Activated T-helper 17 cell treated with anti-CD3 and anti-CD28 coated beads, Interleukin-2, amount 50 U/mL, for 72 hours (primary cell): ENCODE data around the gene GNA12. TPM values are rescaled to one million over a fixed set of nuclear protein-coding genes. Genes with fewer than 3 reads are reported as not detected.
A peak's percentile ranks its signal among the peaks of the same experiment; 100 is the strongest.

ENCODE experiments used
- ATAC-seq: fragments of 150-1000 bp; cut with Tn5 transposase; replicated peaks from 2 replicates; pipeline ENCODE4 v1.10.0; 2021; ENCODE audit warnings: mild to moderate bottlenecking, moderate library complexity
- H3K27ac Mint-ChIP-seq: one replicate; pipeline ENCODE4 v1.8.0; 2022; ENCODE audit warnings: mixed read lengths
- H3K27me3 Mint-ChIP-seq: one replicate; pipeline ENCODE4 v1.8.0; 2022; ENCODE audit warnings: mixed read lengths
- H3K36me3 Mint-ChIP-seq: one replicate; pipeline ENCODE4 v1.8.0; 2022; ENCODE audit warnings: low read depth, mild to moderate bottlenecking, mixed read lengths
- H3K4me1 Mint-ChIP-seq: one replicate; pipeline ENCODE4 v1.8.0; 2022; ENCODE audit warnings: mixed read lengths
- H3K4me3 Mint-ChIP-seq: one replicate; pipeline ENCODE4 v1.8.0; 2022; ENCODE audit warnings: mild to moderate bottlenecking, mixed read lengths
- H3K9me3 Mint-ChIP-seq: one replicate; pipeline ENCODE4 v1.8.0; 2022; ENCODE audit warnings: mixed read lengths
- total RNA-seq, 2 donors: library from RNA; stranded (reverse); gene quantifications; one replicate each; pipeline ENCODE4 v1.2.3, GENCODE V29; 2022

The GNA12 gene
- total RNA-seq, 2 donors from 2014 or later, result 15.4 to 17.4 TPM

DNA sequence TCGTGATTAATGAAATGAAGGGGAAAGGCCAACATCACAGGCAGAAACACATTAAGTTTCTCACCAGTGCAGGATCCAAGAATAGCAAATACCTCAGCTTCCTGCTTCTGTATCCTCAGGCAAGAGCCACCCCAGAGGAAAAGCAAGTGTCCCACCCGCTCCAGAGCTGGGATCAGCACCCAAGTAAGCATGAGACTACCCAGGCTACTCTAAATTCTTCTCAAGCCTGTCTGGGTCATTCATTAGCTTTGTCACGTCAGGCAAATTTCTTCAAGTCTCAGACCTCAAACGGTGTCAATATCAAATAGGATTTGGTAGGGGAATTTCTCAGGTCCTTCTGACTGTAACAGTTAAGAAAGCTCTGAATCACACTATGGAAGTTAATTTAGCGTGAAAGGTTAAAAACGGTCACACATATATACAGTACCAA is 59.0 kb downstream of the GNA12 start:
- peaks cover 15% of the 10 kb centered on the region for H3K36me3 Mint-ChIP-seq
- H3K4me3 Mint-ChIP-seq, result no peak overlapping the region

DNA sequence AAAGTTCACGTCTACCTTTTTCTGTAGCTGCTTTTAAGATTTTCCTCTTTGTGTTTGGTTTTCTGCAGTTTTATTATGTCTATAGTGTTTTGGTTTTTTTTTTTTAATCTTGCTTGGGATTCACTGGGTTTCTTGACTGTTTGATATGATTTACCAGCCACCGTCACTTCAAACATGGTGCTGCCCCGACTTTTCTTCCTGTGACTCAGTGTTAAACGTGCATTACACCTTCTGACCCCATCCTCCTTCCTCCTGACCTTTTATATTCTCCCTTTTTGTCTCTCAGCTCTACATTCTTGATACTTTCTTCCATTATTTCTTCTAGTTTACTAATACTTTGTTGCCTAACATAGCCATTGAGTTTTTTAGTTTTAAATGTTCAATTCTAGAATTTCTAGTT is 61.5 kb downstream of the GNA12 start:
- Mint-ChIP-seq H3K36me3 (peaks cover 6% of the 10 kb centered on the region), H3K9me3 (no peaks in the 10 kb centered on the region), H3K4me3 (peak overlapping the region; percentile 58), H3K27me3 (no peaks in the 10 kb centered on the region), H3K27ac (peak overlapping the region; percentile 74), H3K4me1 (peaks cover 10% of the 10 kb centered on the region)
- ATAC-seq, result peak; percentile 91

More for the DNA sequence above, 59.0 kb downstream of the GNA12 start:
- H3K4me1 Mint-ChIP-seq, result peaks cover 10% of the 10 kb centered on the region
- H3K27me3 Mint-ChIP-seq, result no peaks in the 10 kb centered on the region
- no peaks in the 10 kb centered on the region for H3K9me3 Mint-ChIP-seq
- no peak overlapping the region for H3K27ac Mint-ChIP-seq
- ATAC-seq, result peak; percentile 68

DNA sequence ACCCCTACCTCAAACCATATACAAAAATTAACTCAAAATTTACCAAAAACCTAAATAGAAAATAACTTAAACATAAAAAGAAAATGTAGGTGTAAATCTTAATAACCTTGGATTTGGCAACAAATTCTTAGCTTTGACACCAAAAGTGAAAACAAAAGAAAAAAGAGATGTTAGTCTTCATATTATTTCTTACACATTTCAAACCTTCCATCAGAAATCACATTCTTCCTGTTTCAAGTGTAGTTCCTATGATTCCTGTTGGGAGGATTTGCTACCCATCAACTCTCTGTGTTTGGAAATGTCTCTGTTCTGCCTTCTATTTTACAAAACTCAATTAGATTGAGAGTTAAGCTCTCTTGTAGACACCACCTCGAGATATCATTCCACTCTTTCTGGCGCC is 62.0 kb downstream of the GNA12 start:
- H3K4me3 Mint-ChIP-seq, result peak overlapping the region; percentile 58
- H3K9me3 Mint-ChIP-seq, result no peaks in the 10 kb centered on the region
- ATAC-seq, result no peak
- H3K27me3 Mint-ChIP-seq, result no peaks in the 10 kb centered on the region
- peaks cover 10% of the 10 kb centered on the region for H3K4me1 Mint-ChIP-seq
- H3K27ac Mint-ChIP-seq, result peak overlapping the region; percentile 74
- peaks cover 6% of the 10 kb centered on the region for H3K36me3 Mint-ChIP-seq

DNA sequence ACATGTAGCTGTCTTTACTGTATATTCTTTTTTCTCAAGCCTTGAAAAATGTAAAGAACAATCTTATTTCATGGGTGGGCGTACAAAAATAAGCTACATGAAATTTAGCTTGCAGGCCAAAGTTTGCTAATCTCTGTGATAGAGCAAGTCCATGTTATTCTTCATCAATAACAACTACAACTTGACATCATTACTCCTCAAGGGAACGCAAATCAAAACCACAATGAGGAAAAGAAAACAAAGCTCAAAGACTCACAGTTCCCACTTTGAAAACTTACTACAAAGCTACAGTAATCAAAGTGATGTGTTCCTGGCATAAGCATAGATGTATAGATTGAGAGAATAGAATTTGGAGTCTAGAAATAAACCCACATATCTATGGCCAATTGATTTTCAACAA is 62.5 kb downstream of the GNA12 start:
- Mint-ChIP-seq H3K36me3 (peaks cover 6% of the 10 kb centered on the region), H3K27me3 (no peaks in the 10 kb centered on the region), H3K4me1 (peaks cover 10% of the 10 kb centered on the region), H3K4me3 (peak overlapping the region; percentile 58), H3K27ac (peak overlapping the region; percentile 74), H3K9me3 (no peaks in the 10 kb centered on the region)
- ATAC-seq, result no peak

DNA sequence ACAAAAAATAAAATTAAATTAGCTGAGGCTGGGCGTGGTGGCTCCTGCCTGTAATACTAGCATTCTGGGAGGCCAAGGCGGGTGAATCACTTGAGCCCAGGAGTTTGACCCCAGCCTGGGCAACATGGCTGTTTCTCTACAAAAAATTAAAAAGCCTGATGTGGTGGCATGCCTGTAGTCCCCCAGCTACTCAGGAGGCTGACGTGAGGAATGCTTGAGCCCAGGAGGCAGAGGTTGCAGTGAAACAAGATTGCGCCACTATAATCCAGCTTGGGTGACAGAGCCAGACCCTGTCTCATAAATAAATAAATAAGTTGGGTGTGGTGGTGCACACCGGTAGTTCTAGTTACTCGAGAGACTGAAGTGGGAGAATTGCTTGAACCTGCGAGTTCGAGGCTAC is 65.1 kb downstream of the GNA12 start:
- ATAC-seq, result no peak
- H3K27ac Mint-ChIP-seq, result no peak overlapping the region
- H3K4me3 Mint-ChIP-seq, result no peak overlapping the region
- H3K4me1 Mint-ChIP-seq, result peaks cover 23% of the 10 kb centered on the region
- H3K9me3 Mint-ChIP-seq, result no peaks in the 10 kb centered on the region
- H3K36me3 Mint-ChIP-seq, result peaks cover 6% of the 10 kb centered on the region
- H3K27me3 Mint-ChIP-seq, result no peaks in the 10 kb centered on the region

DNA sequence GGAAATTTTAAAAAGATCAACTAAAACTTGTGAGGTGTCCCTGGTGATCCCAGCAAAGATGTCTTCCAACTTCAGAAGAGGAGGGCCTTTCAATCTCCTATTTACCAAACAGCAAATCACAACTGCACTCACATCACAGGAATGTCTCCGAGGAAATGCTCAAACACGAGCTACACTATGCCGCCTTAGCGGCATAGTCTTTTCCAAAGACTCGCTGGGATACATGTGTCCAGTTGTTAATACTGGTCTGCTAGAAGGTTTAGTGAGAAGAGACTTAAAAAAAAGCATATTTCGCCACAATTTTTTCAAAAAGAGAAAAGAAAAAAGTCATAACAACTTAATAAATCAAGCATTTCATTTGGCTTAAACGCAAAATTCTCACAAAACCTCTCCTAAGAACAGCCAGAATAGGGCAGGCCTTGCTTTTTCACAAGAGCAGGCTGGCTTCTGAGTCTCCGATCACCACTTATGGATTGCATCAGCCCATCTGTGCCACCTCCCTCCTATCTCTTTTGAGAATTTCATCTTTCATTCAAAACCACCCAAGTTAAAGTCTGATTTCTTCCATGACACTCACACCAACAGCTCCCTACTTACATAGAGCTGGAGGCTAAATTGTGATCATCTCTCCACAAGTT is 66.1 kb downstream of the GNA12 start:
- Mint-ChIP-seq H3K9me3 (no peaks in the 10 kb centered on the region), H3K36me3 (peaks cover 6% of the 10 kb centered on the region), H3K27ac (peak overlapping the region; percentile 56), H3K27me3 (no peaks in the 10 kb centered on the region), H3K4me1 (peaks cover 24% of the 10 kb centered on the region), H3K4me3 (no peak overlapping the region)
- no peak for ATAC-seq

DNA sequence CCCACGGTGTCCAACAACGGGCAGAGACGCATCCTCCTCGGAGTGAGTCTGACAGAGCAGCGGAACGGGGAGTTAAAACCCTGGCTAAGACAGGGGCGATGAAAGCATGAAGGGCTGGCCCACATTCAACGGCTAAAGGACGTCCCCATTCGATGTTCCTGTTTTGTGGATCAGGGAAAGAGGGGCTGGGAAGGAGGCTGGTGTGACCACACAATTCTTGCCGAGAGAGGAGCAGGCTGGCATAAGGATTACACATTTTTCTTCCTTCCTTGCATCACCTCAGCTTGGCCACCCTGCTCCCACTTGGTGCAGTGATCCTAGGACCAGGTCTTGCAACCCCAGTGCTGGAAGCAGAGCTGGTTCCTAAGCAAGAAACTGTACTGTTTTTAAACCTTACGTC is 67.7 kb downstream of the GNA12 start:
- Mint-ChIP-seq H3K9me3 (no peaks in the 10 kb centered on the region), H3K4me3 (no peak overlapping the region), H3K27ac (peak overlapping the region; percentile 88), H3K36me3 (peaks cover 14% of the 10 kb centered on the region), H3K4me1 (peaks cover 28% of the 10 kb centered on the region), H3K27me3 (no peaks in the 10 kb centered on the region)
- ATAC-seq, result no peak

DNA sequence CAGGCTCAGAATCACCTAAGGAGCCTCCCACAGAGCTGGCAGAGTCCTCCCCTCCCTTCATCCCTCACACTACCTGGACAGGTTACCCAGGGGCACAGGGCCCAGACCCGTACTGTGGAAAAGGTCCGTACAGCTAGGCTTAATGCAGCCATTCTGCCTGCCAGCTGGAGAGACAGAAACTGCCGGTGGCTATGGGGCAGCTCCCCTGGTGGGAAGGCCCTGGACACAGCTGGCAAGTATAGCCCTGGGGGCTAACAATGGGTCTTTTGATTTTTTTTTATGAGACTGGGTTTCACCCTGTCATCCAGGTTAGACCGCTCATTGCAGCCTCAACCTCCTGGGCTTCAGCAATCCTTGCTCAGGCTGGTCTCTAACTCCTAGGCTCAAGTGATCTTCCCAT is 68.3 kb downstream of the GNA12 start:
- H3K9me3 Mint-ChIP-seq, result no peaks in the 10 kb centered on the region
- H3K4me1 Mint-ChIP-seq, result peaks cover 26% of the 10 kb centered on the region
- peaks cover 14% of the 10 kb centered on the region for H3K36me3 Mint-ChIP-seq
- H3K4me3 Mint-ChIP-seq, result no peak overlapping the region
- peak overlapping the region; percentile 88 for H3K27ac Mint-ChIP-seq
- ATAC-seq, result no peak
- no peaks in the 10 kb centered on the region for H3K27me3 Mint-ChIP-seq

DNA sequence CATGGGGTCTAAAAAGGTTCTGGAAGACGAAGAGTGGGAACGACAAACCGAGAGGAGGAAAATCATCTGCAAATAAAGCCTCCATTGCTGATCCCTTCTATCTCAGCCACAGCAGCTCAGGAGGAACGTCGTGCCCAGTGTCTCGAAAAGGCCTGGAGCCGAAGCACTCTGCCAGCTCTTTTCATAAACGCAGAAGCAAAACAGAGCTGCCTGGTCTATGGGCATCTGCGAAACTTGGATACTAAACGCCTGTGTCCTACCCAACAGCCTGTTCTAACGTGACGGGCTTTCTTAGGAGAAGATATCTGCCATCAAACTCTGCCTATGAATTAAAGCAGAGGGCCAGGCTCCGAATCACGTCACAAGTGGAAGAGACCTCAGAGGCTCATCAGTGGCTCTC is 68.7 kb downstream of the GNA12 start:
- H3K27me3 Mint-ChIP-seq, result no peaks in the 10 kb centered on the region
- H3K9me3 Mint-ChIP-seq, result no peaks in the 10 kb centered on the region
- no peak overlapping the region for H3K4me3 Mint-ChIP-seq
- H3K4me1 Mint-ChIP-seq, result peaks cover 29% of the 10 kb centered on the region
- H3K27ac Mint-ChIP-seq, result peak overlapping the region; percentile 88
- H3K36me3 Mint-ChIP-seq, result peaks cover 11% of the 10 kb centered on the region
- ATAC-seq, result no peak

DNA sequence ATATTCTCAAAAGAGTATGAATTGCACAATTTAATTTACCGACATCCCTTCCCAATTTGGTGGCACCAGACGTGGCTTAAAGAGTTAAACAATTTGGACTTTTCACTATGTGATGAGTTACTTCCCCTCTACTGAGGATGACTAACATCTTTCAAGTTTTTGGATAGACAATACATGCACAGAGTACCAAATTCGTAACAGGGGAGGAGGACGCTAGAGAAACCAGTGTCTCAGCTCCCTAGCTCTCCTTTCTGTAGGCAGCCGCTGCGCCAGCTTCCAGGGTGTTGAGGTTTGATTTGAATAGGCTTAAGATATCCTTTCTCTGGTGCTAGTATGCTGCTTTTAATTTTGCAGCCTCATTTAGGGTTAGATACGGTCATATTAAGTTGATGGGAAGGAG is 69.2 kb downstream of the GNA12 start:
- Mint-ChIP-seq H3K9me3 (no peaks in the 10 kb centered on the region), H3K27me3 (no peaks in the 10 kb centered on the region), H3K27ac (peak overlapping the region; percentile 88), H3K36me3 (peaks cover 11% of the 10 kb centered on the region), H3K4me3 (no peak overlapping the region), H3K4me1 (peaks cover 31% of the 10 kb centered on the region)
- peak; percentile 20 for ATAC-seq

DNA sequence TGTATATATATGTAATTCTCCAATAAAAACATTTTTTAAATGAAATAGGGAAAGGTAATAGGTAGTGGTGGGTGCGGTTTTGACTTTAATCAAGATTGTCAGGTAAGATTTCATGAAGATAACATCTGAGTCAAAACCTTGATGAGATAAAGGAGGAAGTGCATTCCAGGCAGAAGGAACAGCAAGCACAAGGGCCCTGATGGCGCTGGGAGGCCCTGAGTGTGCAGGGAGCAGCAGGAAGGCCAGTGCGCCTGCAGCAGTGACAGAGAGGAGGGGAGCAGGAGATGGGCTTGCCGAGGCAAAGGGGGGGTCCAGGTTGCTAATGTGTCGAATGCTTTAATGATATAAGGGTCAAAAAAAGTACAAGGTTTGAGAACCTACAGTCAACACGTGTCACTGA is 69.8 kb downstream of the GNA12 start:
- Mint-ChIP-seq H3K9me3 (no peaks in the 10 kb centered on the region), H3K27ac (peak overlapping the region; percentile 88), H3K4me1 (peaks cover 31% of the 10 kb centered on the region), H3K27me3 (no peaks in the 10 kb centered on the region), H3K36me3 (peaks cover 11% of the 10 kb centered on the region), H3K4me3 (no peak overlapping the region)
- no peak for ATAC-seq

DNA sequence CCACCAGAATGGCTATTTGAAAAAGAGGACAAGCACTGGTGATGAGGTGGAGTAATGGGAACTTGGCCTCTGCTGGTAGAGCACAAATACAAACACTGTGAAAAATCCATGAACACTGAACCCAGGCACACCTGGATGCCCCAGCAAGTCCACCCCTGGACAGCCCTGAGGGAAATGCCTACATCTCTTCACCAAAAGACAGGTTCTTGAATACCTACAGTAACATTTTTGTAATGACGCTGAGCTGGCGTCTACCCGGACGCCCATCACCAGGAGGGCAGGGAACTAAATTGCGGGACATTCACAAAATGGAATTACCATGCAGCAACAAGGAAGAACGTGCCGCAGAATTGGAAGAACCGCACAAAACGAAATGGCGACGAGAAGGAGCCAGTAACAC is 70.5 kb downstream of the GNA12 start:
- no peaks in the 10 kb centered on the region for H3K9me3 Mint-ChIP-seq
- H3K27me3 Mint-ChIP-seq, result no peaks in the 10 kb centered on the region
- peaks cover 31% of the 10 kb centered on the region for H3K4me1 Mint-ChIP-seq
- H3K4me3 Mint-ChIP-seq, result peak overlapping the region; percentile 53
- no peak for ATAC-seq
- peak overlapping the region; percentile 88 for H3K27ac Mint-ChIP-seq
- peaks cover 11% of the 10 kb centered on the region for H3K36me3 Mint-ChIP-seq

DNA sequence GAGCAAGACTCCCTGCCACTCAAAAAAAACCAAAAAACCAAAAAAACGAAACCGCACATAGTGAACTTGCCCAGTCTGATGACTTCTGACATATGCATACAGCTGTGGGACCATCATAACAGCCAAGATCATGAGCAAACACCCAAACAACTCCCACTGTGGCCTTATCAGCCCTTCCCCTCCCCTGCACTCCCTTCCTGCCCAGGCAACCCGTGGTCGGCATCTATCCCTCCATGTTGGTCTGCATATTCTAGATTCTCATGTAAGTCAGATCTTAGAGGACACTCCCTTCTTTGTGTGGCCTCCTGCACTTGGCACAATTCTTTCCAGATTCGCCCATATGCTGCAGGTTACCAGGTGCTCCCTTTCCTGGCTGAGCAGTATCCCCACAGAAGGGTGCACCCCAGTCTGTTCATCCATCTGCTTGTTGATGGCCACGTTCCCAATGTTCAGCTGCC is 72.8 kb downstream of the GNA12 start:
- no peaks in the 10 kb centered on the region for H3K9me3 Mint-ChIP-seq
- no peaks in the 10 kb centered on the region for H3K27me3 Mint-ChIP-seq
- peaks cover 31% of the 10 kb centered on the region for H3K4me1 Mint-ChIP-seq
- H3K4me3 Mint-ChIP-seq, result peak overlapping the region; percentile 53
- peaks cover 11% of the 10 kb centered on the region for H3K36me3 Mint-ChIP-seq
- H3K27ac Mint-ChIP-seq, result peak overlapping the region; percentile 82
- no peak for ATAC-seq

DNA sequence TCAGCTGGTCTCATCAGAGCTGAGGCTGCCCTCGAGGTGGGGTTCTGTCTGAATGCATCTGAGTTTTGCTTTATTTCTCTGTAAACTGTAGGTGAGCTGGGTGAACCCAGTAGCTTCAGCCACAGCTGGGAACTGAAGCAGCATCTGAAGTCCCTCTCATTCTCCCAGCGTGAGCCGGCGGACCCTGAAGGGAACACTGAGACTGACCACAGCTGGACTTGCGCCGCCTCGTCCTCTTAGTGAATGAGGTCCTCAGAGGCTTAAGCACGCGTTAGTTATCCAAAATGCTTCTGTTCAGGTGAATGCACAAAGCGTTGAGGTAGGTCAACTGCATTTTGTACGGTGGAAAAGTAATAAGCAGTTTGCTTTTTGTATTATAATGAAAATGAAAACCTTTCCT is 79.5 kb downstream of the GNA12 start:
- no peak overlapping the region for H3K4me3 Mint-ChIP-seq
- H3K36me3 Mint-ChIP-seq, result no peaks in the 10 kb centered on the region
- ATAC-seq, result no peak
- no peaks in the 10 kb centered on the region for H3K27me3 Mint-ChIP-seq
- no peaks in the 10 kb centered on the region for H3K9me3 Mint-ChIP-seq
- H3K27ac Mint-ChIP-seq, result no peak overlapping the region
- peaks cover 6% of the 10 kb centered on the region for H3K4me1 Mint-ChIP-seq

DNA sequence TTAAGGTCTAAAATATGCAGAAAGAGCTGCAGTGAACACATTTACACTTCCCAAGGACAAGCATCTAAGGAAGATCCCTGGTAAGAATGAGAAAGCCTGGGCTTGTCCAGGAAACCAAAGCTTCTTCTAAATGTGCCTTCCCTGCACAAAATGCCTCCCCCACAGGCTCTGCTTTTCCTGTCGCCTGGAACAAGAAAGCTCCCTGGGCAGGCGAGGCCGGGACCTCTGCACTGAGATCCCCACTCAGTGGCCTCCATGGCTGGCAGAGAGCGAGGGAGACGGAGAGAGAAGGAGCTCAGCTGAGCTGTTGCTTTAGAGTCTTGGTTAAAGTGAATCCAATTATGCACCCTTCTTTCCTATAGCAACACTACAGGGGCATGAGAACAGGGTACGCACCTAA is 80.5 kb downstream of the GNA12 start:
- Mint-ChIP-seq H3K4me3 (no peak overlapping the region), H3K9me3 (no peaks in the 10 kb centered on the region)

More for the DNA sequence above, 80.5 kb downstream of the GNA12 start:
- Mint-ChIP-seq H3K27me3 (no peaks in the 10 kb centered on the region), H3K36me3 (no peaks in the 10 kb centered on the region), H3K27ac (no peak overlapping the region), H3K4me1 (peaks cover 14% of the 10 kb centered on the region)
- ATAC-seq, result no peak
